ENCODE data around the gene CDKAL1.
"Not testable (repeated sequence)": the region's sequence is repeated elsewhere in the genome, so short reads cannot be mapped to it uniquely, and the experiment has no call there.

The CDKAL1 gene

GRCh38 chr6:20644667-20645370 lies 110.6 kb downstream of the CDKAL1 start:
- DNase-seq: no peak

DNA sequence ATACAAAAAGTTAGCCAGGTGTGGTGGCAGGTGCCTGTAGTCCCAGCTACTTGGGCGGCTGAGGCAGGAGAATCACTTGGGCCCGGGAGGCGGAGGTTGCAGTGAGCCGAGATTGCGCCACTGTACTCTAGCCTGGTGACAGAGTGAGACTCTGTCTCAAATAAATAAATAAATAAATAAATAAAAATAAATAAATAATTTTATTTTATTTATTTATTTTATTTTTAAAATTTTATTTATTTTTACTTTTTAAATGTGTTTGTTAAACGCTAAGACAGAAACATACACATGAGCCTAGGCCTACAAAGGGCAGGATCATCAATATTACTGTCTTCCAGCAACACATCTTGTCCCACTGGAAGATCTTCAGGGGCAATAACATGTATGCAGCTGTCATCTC lies 111.3 kb downstream of the CDKAL1 start:
- DNase-seq: not testable (repeated sequence)

DNA sequence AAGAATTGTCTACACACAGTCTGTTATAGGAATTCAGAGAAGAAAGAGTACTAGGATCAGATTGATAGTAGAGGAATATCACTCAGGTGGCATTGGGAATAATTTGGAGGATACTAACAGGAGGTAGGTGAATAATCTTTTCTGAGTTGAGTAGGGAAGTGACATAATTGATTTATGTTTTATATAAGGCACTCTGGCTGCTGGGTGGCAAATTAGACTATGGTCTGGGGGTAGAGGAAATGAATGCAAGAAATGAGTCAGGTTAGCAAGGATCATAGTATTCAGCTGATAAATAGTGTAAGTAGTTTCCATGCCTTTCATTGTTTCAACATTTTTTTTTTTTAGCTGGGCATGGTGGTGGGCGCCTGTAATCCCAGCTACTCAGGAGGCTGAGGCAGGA lies 113.3 kb downstream of the CDKAL1 start:
- no peak for DNase-seq

DNA sequence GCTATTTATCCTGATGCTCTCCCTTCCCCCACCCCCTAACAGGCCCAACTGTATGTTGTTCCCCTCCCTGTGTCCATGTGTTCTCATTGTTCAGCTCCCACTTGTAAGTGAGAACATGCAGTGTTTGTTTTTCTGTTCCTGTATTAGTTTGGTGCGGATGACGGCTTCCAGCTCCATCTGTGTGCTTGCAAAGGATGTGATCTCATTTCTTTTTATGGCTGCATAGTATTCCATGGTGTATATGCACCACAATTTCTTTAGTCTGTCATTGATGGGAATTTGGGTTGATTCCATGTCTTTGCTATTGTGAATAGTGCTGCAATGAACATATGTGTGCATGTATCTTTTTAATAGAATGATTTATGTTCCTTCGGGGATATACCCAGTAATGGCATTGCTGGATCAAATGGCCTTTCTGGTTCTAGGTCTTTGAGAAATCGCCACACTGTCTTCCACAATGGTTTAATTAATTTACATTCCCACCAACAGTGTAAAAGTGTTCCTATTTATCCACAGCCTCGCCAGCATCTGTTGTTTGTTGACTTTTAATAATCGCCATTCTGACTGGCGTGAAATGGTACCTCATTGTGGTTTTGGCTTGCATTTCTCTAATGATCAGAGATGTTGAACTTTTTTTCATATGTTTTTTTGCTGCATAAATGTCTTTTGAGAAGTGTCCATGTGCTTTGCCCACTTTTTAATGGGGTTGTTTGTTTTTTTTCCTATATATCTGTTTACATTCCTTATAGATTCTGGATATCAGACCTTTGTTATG lies 115.6 kb downstream of the CDKAL1 start:
- not testable (repeated sequence) for DNase-seq

DNA sequence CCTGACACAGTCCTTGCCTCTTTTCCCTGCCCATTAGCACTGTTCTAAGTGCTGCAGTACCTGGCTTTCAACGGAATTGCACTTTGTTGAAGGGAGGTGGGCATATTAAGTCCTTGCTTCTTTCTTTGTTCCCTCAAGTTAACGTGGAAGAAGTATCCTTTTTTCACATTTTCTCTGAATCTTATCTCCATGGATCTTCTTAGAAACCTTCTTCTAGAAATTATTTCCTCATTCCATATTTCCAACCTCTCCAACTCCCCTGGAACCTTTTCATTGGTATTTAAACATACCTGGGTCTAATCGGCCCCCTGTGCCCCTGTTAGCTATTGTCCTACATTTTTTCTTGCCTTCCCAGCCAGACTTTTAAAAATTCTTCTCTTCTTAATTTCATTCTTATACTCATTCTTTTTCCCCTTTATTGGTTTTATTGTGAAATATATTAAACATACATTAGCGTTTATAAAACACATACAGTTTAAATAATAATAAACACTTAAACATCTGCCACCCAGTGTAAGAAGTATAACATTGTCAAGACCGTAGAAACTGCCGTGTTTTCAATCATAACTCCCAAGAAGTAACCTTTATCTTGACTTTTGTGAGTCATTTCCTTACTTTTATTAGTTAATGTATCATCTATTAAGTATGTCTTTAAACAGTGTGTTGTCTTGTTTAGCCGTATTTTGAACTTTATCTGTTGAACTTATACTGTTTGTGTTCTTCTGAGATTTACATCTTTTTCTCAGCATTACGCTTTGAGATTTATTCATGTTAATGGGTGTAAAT lies 118.2 kb downstream of the CDKAL1 start:
- no peak for DNase-seq

GRCh38 chr6:20653085-20653479 lies 118.8 kb downstream of the CDKAL1 start:
- no peak for DNase-seq

GRCh38 chr6:20655317-20655716 lies 121.1 kb downstream of the CDKAL1 start:
- no peak for DNase-seq

- DNase-seq: no peak
Observed at GRCh38 chr6:20657274-20657800, 123.1 kb downstream of the CDKAL1 start.

DNA sequence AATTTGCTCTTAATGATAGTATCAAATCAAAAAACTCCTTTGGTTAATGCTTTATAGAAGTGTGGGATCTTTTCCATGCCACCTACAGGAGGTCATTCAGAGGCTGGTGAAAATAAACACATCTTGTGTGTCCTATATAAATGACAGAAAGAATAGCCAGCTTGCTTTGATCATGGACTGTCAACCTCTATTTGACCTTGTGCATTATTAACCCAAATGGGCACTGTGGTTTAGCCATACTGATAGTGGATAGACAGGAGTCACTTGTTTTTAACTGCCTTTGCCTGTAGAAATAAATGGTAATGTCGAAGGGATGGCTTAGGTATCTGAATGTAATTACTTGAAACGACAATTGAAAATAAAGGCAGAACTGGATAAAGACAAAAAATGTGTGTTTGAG lies 123.8 kb downstream of the CDKAL1 start:
- DNase-seq: no peak

DNA sequence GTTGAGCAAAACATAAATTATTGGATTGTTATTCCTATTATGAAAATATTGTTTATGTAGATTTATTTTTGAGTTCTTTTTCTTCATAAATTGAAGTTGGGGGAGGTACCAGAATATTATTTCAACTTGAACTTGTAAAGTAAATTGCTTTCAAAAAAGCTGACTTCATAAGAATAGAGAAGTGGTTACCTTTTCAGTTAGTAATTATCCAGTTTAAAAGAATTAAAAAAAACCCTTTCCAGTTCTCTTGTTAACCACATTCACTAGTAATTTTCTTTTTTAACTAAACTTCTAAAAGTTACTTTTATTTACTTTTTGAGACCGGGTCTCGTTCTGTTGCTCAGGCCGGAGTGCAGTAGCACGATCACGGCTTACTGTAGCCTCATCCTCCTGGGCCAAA lies 124.3 kb downstream of the CDKAL1 start:
- no peak for DNase-seq

DNA sequence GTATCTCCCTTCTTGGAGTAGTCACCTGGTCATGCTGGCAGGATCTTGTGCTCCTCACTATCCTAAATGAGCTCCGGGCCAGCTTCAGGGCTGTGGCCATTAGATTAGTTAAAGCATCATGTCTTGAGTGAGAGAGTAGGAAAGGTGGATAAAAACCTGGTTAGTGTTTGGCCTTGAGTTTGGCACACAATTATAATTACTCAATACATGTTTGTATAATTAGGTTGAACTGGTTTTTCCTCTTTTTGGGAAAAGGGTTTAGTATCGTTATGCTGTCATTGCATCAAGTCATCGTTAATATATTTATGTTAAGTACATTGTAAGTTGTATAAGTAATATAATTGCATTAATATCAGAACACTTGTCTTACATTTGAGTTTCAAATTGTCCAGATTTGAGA lies 126.3 kb downstream of the CDKAL1 start:
- DNase-seq: no peak

DNA sequence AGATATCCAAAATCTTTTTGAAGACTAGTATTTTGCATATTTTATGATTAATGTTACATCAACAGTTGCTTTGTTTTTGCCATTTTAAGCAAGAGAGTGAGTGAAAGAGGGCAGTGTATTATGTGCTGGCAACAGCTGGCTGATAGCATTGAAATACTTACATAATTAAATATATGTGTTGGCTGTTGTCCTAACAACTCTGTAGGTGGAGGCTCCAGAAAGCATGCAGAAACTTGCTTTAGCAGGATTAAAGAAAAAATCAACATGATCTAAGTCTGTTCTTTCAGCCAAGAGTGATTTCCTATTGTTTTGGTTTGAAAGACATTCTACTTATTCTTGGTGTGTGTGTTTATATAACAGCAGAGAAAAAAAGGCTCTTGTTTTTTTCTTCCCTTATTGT lies 127.5 kb downstream of the CDKAL1 start:
- DNase-seq: no peak

- DNase-seq: no peak
Observed at GRCh38 chr6:20664250-20664649, 130.0 kb downstream of the CDKAL1 start.

DNA sequence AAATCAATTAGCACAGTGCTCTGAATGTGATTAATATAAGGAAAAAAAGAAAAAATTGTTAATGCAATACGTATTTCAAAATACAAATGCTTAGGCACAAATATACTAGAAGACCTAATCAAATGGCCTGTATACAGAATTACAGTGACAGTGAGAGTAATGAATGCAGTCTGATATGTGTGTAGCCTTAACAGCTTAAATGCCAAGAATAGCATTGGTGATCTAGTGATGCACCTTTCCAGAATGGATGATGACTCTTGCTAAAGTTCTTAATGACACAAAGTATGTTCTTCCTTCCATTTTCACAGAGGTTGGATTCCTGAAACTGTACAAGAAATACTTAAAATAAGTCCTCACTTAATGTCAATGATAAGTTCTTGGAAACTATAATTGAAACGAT lies 131.0 kb downstream of the CDKAL1 start:
- DNase-seq: no peak

DNA sequence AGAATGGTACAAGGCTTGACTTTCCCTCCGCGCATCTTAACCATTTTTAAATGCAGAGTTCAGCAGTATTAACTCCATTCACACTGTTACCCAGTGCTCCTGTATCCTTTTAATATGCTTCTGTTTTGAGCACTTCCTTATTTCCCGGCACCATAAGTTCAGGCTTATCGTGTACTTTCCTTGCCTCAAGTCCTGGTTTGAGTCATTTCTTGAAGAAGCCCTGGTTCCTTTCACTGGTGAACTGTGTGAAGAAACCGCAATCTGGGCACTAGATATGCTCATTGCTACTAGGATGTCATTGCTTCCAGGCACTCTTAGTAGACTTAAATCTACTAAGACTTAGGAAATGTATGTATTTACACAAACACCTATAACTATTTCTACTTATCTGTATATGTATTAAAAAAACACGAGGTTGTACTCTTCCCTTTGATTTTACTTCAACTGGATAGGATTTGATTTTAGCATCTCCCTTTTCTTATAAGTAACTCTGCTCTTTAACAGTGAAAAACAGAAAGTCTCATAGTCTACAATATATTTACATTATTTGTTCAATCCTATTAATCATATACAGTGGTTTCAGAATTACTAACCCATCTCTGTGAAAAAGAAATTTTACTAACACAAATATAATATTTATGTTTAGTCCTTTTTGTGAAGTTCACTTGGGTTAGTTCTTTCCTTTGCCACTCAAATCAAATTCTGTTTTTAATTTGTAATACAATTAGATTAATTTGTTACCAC lies 135.5 kb downstream of the CDKAL1 start:
- DNase-seq: no peak

DNA sequence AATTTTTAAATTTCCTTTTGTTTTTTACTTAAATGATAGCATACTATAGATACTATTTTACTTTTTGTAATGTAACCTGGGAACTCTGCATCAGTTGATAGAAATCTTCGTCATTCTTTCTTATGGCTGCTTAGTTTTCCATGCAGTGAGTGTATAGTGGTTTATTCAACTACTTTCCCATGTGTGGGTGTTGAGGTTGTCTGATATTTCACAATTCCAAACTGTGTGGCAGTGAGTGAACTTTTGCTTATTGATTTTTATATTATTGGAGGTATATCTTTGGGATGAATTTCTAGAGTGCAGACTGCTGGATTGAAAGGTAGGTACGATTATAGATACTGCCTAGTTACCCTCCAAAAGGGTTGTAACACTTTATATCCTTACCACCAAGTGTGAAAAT lies 136.5 kb downstream of the CDKAL1 start:
- DNase-seq: no peak

- no peak for DNase-seq
Observed at GRCh38 chr6:20672038-20672437, 137.8 kb downstream of the CDKAL1 start.

GRCh38 chr6:20673458-20673857 lies 139.2 kb downstream of the CDKAL1 start:
- no peak for DNase-seq

DNA sequence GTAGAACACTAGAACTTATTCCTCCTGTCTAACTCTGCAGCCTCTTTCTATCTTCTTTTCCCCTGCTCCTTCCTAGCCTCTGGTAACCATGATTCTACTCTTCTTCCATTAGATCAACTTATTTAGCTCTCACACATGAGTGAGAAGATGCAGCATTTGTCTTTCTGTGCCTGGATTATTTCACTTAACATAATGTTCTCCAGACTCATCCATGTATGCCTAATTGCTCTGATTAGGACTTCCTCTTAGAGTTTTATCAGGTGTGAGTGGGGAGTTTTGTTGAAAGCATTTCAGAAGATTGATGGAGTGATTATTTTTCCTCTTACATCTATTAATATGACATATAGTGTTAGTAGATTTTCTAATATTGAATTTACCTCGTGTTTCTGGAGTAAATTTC lies 140.4 kb downstream of the CDKAL1 start:
- DNase-seq: no peak

GRCh38 chr6:20678831-20679352 lies 144.6 kb downstream of the CDKAL1 start:
- no peak for DNase-seq

DNA sequence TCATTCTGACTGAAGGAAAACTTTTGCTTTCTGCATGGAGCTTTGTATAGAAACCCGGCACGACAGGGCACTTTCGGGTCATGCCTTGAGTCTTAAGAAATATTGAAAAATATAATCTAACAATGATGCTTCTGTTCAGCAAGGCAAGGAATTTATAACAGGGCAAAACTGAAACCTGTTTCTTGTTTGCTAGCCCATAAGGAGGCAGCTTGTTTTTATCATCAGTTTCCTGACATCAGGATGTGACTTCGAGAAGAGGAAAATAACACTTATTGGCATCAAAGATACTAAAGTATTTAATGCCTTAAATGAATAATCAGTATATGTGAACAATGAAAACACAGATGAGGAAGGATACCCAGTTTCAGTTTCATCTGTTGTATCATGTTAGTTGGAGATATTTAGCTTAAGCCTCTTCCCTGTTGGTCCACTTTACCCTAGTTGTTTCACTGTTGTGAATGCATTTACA lies 146.5 kb downstream of the CDKAL1 start:
- DNase-seq: no peak

- DNase-seq: no peak
Observed at GRCh38 chr6:20681243-20681684, 147.0 kb downstream of the CDKAL1 start.

All from stimulated activated CD4-positive, alpha-beta T cell treated with anti-CD3 and anti-CD28 coated beads, Interleukin-12 subunit alpha, Interleukin-12 subunit beta, amount 100 ng/mL, for 4 hours (primary cell).